ENCODE results near the gene ZNF816.
"Not testable (repeated sequence)": the region's sequence is repeated elsewhere in the genome, so short reads cannot be mapped to it uniquely, and the experiment has no call there.

ZNF816 gene

GRCh38 chr19:52923778-52924593 lies 38.7 kb downstream of the ZNF816 start:
- DNase-seq: no peak

- peak; percentile 71 to 79 (median 78) for DNase-seq
These were observed 39.6 kb downstream of the ZNF816 start, which contains the start of gene ZNF888 for GRCh38 chr19:52922841-52923777. TSS of gene ZNF888 (minus strand) at chr19:52923428. CDS start at chr19:52917873, 5,555 bp downstream.

- no peak for DNase-seq
These were observed 45.1 kb downstream of the ZNF816 start for GRCh38 chr19:52917531-52917930.

GRCh38 chr19:52910648-52911047 lies 52.0 kb downstream of the ZNF816 start:
- no peak for DNase-seq

GRCh38 chr19:52904052-52904780 lies 58.5 kb downstream of the ZNF816 start:
- DNase-seq: not testable (repeated sequence)

GRCh38 chr19:52901842-52902241 lies 60.8 kb downstream of the ZNF816 start:
- DNase-seq: no peak
